CD4-positive, alpha-beta T cell (primary cell): ENCODE data around the gene USE1. TPM values are rescaled to one million over a fixed set of nuclear protein-coding genes. Genes with fewer than 3 reads are reported as not detected.

Experiments
- ATAC-seq: fragments of 200-7000 bp; cut with Tn5 transposase; one replicate; pipeline ENCODE4 v1.10.0; 2022; ENCODE audit warnings: mild to moderate bottlenecking; ENCODE audit not compliant: poor library complexity
- CTCF ChIA-PET: fragments of 350-600 bp; sonication (Branson Sonifier 250); formaldehyde crosslinking; loops from one replicate; lab custom pipeline; 2021; ENCODE audit warnings: antibody characterized with exemption, inconsistent platforms; lab: Charles Lee
- POLR2A ChIA-PET: fragments of 350-600 bp; sonication (Branson Sonifier 250); formaldehyde crosslinking; loops from one replicate; lab custom pipeline; 2021; ENCODE audit warnings: antibody characterized with exemption, inconsistent platforms; lab: Charles Lee
- DNase-seq, 14 experiments: peaks; one replicate each; pipeline ENCODE4 v3.0.0-alpha.2; 2013 to 2020; ENCODE audit warnings: mixed read lengths in 2 of 14
- H3K27ac ChIP-seq, 2 donors: one replicate each; pipeline versions ENCODE4 v1.5.1 to v1.7.0; 2013; ENCODE audit warnings: low read length in 2 of 2, low read depth in 1 of 2, mild to moderate bottlenecking in 1 of 2
- H3K27me3 ChIP-seq, 2 experiments: 1 replicate in 1 of 2; 2 replicates in 1 of 2; pipeline versions ENCODE4 v1.6.1 to v1.7.0; 2013; ENCODE audit warnings: low read length in 2 of 2, control low read depth in 1 of 2, mild to moderate bottlenecking in 1 of 2, moderate library complexity in 1 of 2; ENCODE audit not compliant: insufficient read depth in 2 of 2, control insufficient read depth in 1 of 2
- H3K36me3 ChIP-seq: one replicate; pipeline ENCODE4 v1.6.1; 2013; ENCODE audit warnings: low read length, control low read depth; ENCODE audit not compliant: insufficient read depth
- H3K4me1 ChIP-seq: one replicate; pipeline ENCODE4 v1.6.1; 2013; ENCODE audit warnings: low read length, control low read depth; ENCODE audit not compliant: insufficient read depth
- H3K4me3 ChIP-seq: one replicate; pipeline ENCODE4 v1.5.1; 2013; ENCODE audit warnings: mild to moderate bottlenecking, low read length, moderate library complexity
- H3K9me3 ChIP-seq, 2 experiments: 1 replicate in 1 of 2; 2 replicates in 1 of 2; pipeline versions ENCODE4 v1.6.1 to v1.7.0; 2013; ENCODE audit warnings: low read length in 2 of 2, mild to moderate bottlenecking in 2 of 2, control low read depth in 1 of 2, moderate library complexity in 1 of 2; ENCODE audit not compliant: control insufficient read depth in 1 of 2, insufficient read depth in 1 of 2
- H3K27ac Mint-ChIP-seq: one replicate; pipeline ENCODE4 v1.8.0; 2020; ENCODE audit warnings: mixed read lengths
- H3K27me3 Mint-ChIP-seq: one replicate; pipeline ENCODE4 v1.8.0; 2021; ENCODE audit warnings: mixed read lengths
- H3K36me3 Mint-ChIP-seq: one replicate; pipeline ENCODE4 v1.8.0; 2021; ENCODE audit warnings: low read depth, mixed read lengths
- H3K4me1 Mint-ChIP-seq: one replicate; pipeline ENCODE4 v1.8.0; 2021; ENCODE audit warnings: low read depth, mixed read lengths
- H3K4me3 Mint-ChIP-seq: one replicate; pipeline ENCODE4 v1.8.0; 2020; ENCODE audit warnings: mild to moderate bottlenecking, mixed read lengths
- H3K9me3 Mint-ChIP-seq: one replicate; pipeline ENCODE4 v1.8.0; 2020; ENCODE audit warnings: mixed read lengths
- intact Hi-C, 2 experiments: fragments of 100-400 bp; cut with DNase I in 1 of 2; cut with micrococcal nuclease in 1 of 2; formaldehyde crosslinking; loops; one replicate each; pipeline versions ENCODE4 v1.15.1 to v1.9.0; 2023 to 2025; cut with DNase I, micrococcal nuclease
- total RNA-seq, 174 experiments: library from RNA in 2 of 174; stranded (reverse) in 2 of 174; gene quantifications; one replicate each; pipeline ENCODE4 v1.2.3 and lab custom pipeline; 2021 to 2026
- TF ChIP-seq, protein P1 (sequence below): fragments of 200-600 bp; IDR thresholded peaks from one replicate; pipeline ENCODE4 v1.8.0; 2022; ENCODE audit warnings: antibody characterized with exemption, mild to moderate bottlenecking

Gene USE1
- total RNA-seq, 2 experiments from 2014 or later = 23.1 to 24.3 TPM

DNA sequence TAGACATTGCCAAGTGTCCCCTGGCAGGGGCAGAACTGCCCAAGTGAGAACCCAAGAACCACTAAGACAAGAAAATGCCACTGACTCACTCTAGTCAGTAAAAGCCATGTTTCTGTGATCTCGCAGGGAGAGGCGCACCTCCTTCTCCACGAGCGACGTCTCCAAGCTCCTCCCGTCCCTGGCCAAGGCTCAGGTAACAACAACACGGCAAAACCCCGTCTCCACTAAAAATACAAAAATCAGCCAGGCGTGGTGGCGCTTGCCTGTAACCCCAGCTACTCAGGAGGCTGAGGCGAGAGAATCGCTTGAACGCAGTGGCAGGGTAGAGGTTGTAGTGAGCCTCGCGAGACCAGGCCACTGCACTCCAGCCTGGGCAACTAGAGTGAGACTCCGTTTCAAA is 17.5 kb upstream of the USE1 start:
- no peaks in the 10 kb centered on the region for H3K4me1 ChIP-seq
- Mint-ChIP-seq H3K4me1 (no peaks in the 10 kb centered on the region), H3K4me3 (no peak overlapping the region), H3K36me3 (peaks cover 90% of the 10 kb centered on the region), H3K27me3 (no peaks in the 10 kb centered on the region), H3K27ac (no peak overlapping the region), H3K9me3 (no peaks in the 10 kb centered on the region)
- ATAC-seq (no peak), DNase-seq (no peak)
- H3K27ac ChIP-seq = no peak overlapping the region
- no peaks in the 10 kb centered on the region for H3K27me3 ChIP-seq
- H3K4me3 ChIP-seq = no peak overlapping the region
- TF ChIP-seq, protein P1, sequence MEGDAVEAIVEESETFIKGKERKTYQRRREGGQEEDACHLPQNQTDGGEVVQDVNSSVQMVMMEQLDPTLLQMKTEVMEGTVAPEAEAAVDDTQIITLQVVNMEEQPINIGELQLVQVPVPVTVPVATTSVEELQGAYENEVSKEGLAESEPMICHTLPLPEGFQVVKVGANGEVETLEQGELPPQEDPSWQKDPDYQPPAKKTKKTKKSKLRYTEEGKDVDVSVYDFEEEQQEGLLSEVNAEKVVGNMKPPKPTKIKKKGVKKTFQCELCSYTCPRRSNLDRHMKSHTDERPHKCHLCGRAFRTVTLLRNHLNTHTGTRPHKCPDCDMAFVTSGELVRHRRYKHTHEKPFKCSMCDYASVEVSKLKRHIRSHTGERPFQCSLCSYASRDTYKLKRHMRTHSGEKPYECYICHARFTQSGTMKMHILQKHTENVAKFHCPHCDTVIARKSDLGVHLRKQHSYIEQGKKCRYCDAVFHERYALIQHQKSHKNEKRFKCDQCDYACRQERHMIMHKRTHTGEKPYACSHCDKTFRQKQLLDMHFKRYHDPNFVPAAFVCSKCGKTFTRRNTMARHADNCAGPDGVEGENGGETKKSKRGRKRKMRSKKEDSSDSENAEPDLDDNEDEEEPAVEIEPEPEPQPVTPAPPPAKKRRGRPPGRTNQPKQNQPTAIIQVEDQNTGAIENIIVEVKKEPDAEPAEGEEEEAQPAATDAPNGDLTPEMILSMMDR = no peak
- H3K36me3 ChIP-seq = peaks cover 83% of the 10 kb centered on the region
- POLR2A ChIA-PET = no interaction called here
- no peaks in the 10 kb centered on the region for H3K9me3 ChIP-seq
- CTCF ChIA-PET = no interaction called here
- intact Hi-C loops = no loop called here

DNA sequence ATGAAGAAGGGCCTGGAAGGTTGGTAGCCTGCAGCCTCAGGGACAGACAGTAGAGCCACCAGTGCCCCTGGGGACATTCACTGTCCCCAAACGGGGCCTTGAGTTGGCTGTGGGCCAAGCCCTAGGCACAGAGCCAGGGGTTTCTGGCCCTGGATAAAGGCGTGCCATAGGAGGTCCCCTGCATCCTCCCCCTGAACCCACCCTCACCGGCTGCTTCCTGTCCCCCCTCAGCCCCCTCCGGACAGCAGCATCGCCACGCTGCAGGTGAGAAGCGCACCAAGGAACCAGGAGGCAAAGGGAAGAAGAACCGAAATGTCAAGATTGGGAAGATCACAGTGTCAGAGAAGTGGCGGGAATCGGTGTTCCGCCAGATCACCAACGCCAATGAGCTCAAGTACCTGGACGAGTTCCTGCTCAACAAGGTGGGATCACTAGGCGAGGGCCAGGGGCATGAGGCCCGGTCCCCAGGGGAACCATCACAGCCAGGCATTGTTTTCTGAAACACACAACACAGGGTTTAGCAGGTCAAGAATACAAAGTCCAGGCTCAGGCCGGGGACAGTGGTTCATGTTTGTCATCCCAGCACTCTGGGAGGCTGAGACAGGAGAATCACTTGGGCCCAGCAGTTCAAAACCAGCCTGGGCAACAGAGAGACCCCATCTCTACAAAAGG is 14.6 kb upstream of the USE1 start:
- Histone ChIP-seq H3K4me3 (no peak overlapping the region), H3K4me1 (no peaks in the 10 kb centered on the region), H3K36me3 (peaks cover 71% of the 10 kb centered on the region), H3K27ac (no peak overlapping the region), H3K27me3 (no peaks in the 10 kb centered on the region), H3K9me3 (no peaks in the 10 kb centered on the region)
- Mint-ChIP-seq H3K27me3 (no peaks in the 10 kb centered on the region), H3K36me3 (peaks cover 86% of the 10 kb centered on the region), H3K9me3 (no peaks in the 10 kb centered on the region), H3K4me3 (no peak overlapping the region), H3K27ac (no peak overlapping the region), H3K4me1 (no peaks in the 10 kb centered on the region)
- POLR2A ChIA-PET = no interaction called here
- ATAC-seq (no peak), DNase-seq (no peak)
- intact Hi-C loops = no loop called here
- CTCF ChIA-PET = no interaction called here
- TF ChIP-seq, protein P1 = no peak

DNA sequence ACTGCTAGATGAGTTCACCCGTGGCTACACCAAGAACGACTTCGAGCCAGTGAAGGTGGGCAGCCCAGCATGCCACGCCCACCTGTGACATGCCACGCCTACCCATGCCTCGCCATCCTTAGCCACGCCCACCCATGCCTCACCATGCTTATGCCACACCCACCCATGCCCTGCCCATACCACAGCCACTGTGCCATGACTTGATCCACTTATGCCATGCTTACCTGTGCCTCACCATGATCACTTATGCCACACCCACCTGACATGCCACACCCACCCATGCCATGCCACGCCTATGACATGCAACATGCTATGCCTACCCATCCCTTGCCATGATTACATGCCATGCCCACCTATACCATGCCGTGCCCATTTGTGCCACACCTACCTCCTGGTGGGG is 12.9 kb upstream of the USE1 start:
- Histone ChIP-seq H3K27me3 (no peaks in the 10 kb centered on the region), H3K36me3 (peaks cover 76% of the 10 kb centered on the region), H3K27ac (no peak overlapping the region), H3K9me3 (no peaks in the 10 kb centered on the region), H3K4me3 (no peak overlapping the region), H3K4me1 (no peaks in the 10 kb centered on the region)
- Mint-ChIP-seq H3K27me3 (no peaks in the 10 kb centered on the region), H3K9me3 (no peaks in the 10 kb centered on the region), H3K27ac (no peak overlapping the region), H3K4me3 (no peak overlapping the region), H3K36me3 (peaks cover 73% of the 10 kb centered on the region), H3K4me1 (no peaks in the 10 kb centered on the region)
- ChIA-PET CTCF (no interaction called here), POLR2A (no interaction called here)
- peak in 2 of 14 experiments; percentile 41 to 59 for DNase-seq
- ATAC-seq = peak; percentile 27
- TF ChIP-seq, protein P1 = no peak
- intact Hi-C loops = no loop called here
